Loucy (cell line): ENCODE measurements around the gene RAVER2.
A peak's percentile ranks its signal among the peaks of the same experiment; 100 is the strongest.

Experiments
- H2AFZ ChIP-seq: fragments of 200-600 bp; sonication (generic); 2 replicates; pipeline ENCODE4 v1.6.0; 2016; ENCODE audit warnings: antibody characterized with exemption, mild to moderate bottlenecking, low read length, moderate library complexity
- H3F3A ChIP-seq: fragments of 200-600 bp; 2 replicates; pipeline ENCODE4 v1.6.0; 2016; ENCODE audit warnings: antibody characterized with exemption, low read depth, mild to moderate bottlenecking
- H3K27me3 ChIP-seq: fragments of 200-600 bp; sonication (generic); 2 replicates; pipeline ENCODE4 v1.6.1; 2014; ENCODE audit warnings: low read length, mild to moderate bottlenecking; ENCODE audit not compliant: insufficient read depth, poor library complexity, severe bottlenecking
- H3K36me3 ChIP-seq: fragments of 200-600 bp; sonication (generic); 2 replicates; pipeline ENCODE4 v1.6.1; 2016; ENCODE audit warnings: low read length; ENCODE audit not compliant: insufficient read depth
- H3K4me1 ChIP-seq: fragments of 200-600 bp; sonication (generic); 2 replicates; pipeline ENCODE4 v1.5.1; 2014; ENCODE audit warnings: low read length, mild to moderate bottlenecking; ENCODE audit not compliant: insufficient read depth, poor library complexity, severe bottlenecking
- H3K4me2 ChIP-seq: fragments of 200-600 bp; sonication (generic); 2 replicates; pipeline ENCODE4 v1.6.0; 2014; ENCODE audit warnings: antibody characterized with exemption, low read length, low read depth, mild to moderate bottlenecking; ENCODE audit not compliant: poor library complexity, severe bottlenecking
- H3K4me3 ChIP-seq: fragments of 200-600 bp; sonication (generic); 2 replicates; pipeline ENCODE4 v1.5.1; 2014; ENCODE audit warnings: low read length, mild to moderate bottlenecking, mixed read lengths; ENCODE audit not compliant: poor library complexity, severe bottlenecking
- H3K79me2 ChIP-seq: fragments of 200-600 bp; sonication (generic); 2 replicates; pipeline ENCODE4 v1.6.1; 2014; ENCODE audit warnings: low read length; ENCODE audit not compliant: insufficient read depth
- H3K9ac ChIP-seq: fragments of 200-600 bp; sonication (generic); 2 replicates; pipeline ENCODE4 v1.6.0; 2014; ENCODE audit warnings: mild to moderate bottlenecking, low read depth, low read length, moderate library complexity; ENCODE audit not compliant: poor library complexity, severe bottlenecking
- H3K9me2 ChIP-seq: fragments of 200-600 bp; sonication (generic); replicated peaks from 2 replicates; pipeline ENCODE4 v1.6.1; 2016; ENCODE audit warnings: low read depth, low read length, mixed read lengths
- H3K9me3 ChIP-seq: fragments of 200-600 bp; sonication (generic); 2 replicates; pipeline ENCODE4 v1.6.1; 2014; ENCODE audit warnings: mild to moderate bottlenecking, antibody characterized with exemption, low read length, low read depth; ENCODE audit not compliant: insufficient read depth
- H4K20me1 ChIP-seq: fragments of 200-600 bp; sonication (generic); 2 replicates; pipeline ENCODE4 v1.6.0; 2014; ENCODE audit warnings: antibody characterized with exemption, low read length, mild to moderate bottlenecking; ENCODE audit not compliant: insufficient read depth, poor library complexity, severe bottlenecking
- CTCF ChIP-seq: fragments of 200-600 bp; sonication (generic); conservative IDR thresholded peaks from 2 replicates; pipeline ENCODE4 v1.5.1; 2014; ENCODE audit warnings: mild to moderate bottlenecking, antibody characterized with exemption, low read length
- EZH2phosphoT487 ChIP-seq: fragments of 200-600 bp; IDR thresholded peaks from 2 replicates; pipeline ENCODE4 v1.6.1; 2018; ENCODE audit warnings: antibody characterized with exemption, mild to moderate bottlenecking, moderate library complexity, borderline replicate concordance

RAVER2 gene

GRCh38 chr1:64744492-64745180 lies at the start of gene RAVER2:
Gene RAVER2, plus strand, starts transcription at chr1:64745075. Its CDS starts 98 bp downstream, at chr1:64745173.
- Histone ChIP-seq H3K9ac (peak within 1 kb of the TSS; percentile 93), H3K9me2 (no peaks in the 10 kb centered on the region), H3K36me3 (no peaks in the 10 kb centered on the region), H3K4me3 (peak within 1 kb of the TSS; percentile 99), H2AFZ (peak within 1 kb of the TSS; percentile 95), H3F3A (peaks cover 8% of the 10 kb centered on the region), H3K9me3 (no peaks in the 10 kb centered on the region), H4K20me1 (peaks cover 16% of the 10 kb centered on the region), H3K4me2 (peak within 1 kb of the TSS; percentile 100), H3K4me1 (peaks cover 40% of the 10 kb centered on the region), H3K27me3 (no peaks in the 10 kb centered on the region), H3K79me2 (peaks cover 38% of the 10 kb centered on the region)
- TF ChIP-seq CTCF (peak; percentile 80), EZH2phosphoT487 (no peak)

- TF ChIP-seq CTCF (no peak), EZH2phosphoT487 (no peak)
- no peaks in the 10 kb centered on the region for H3K79me2 ChIP-seq
- H4K20me1 ChIP-seq: no peaks in the 10 kb centered on the region
Observed at GRCh38 chr1:64696879-64697278, 48.0 kb upstream of the RAVER2 start.

GRCh38 chr1:64699327-64699726 lies 45.5 kb upstream of the RAVER2 start:
- Histone ChIP-seq H3K36me3 (no peaks in the 10 kb centered on the region), H3F3A (no peaks in the 10 kb centered on the region), H3K4me1 (no peaks in the 10 kb centered on the region), H4K20me1 (no peaks in the 10 kb centered on the region), H2AFZ (no peak overlapping the region), H3K4me2 (no peak overlapping the region), H3K79me2 (no peaks in the 10 kb centered on the region), H3K9me3 (no peaks in the 10 kb centered on the region), H3K4me3 (no peak overlapping the region), H3K9ac (no peak overlapping the region), H3K9me2 (no peaks in the 10 kb centered on the region), H3K27me3 (no peaks in the 10 kb centered on the region)
- TF ChIP-seq EZH2phosphoT487 (no peak), CTCF (no peak)

More at GRCh38 chr1:64696879-64697278, 48.0 kb upstream of the RAVER2 start:
- Histone ChIP-seq H3F3A (no peaks in the 10 kb centered on the region), H2AFZ (no peak overlapping the region), H3K4me3 (no peak overlapping the region), H3K9me2 (no peaks in the 10 kb centered on the region), H3K27me3 (no peaks in the 10 kb centered on the region), H3K36me3 (peaks cover 9% of the 10 kb centered on the region; the same call in 1 of the 2 replicates), H3K4me1 (no peaks in the 10 kb centered on the region), H3K4me2 (no peak overlapping the region), H3K9me3 (no peaks in the 10 kb centered on the region), H3K9ac (no peak overlapping the region)
